ENCODE results near the gene PODNL1.

Gene PODNL1

DNA sequence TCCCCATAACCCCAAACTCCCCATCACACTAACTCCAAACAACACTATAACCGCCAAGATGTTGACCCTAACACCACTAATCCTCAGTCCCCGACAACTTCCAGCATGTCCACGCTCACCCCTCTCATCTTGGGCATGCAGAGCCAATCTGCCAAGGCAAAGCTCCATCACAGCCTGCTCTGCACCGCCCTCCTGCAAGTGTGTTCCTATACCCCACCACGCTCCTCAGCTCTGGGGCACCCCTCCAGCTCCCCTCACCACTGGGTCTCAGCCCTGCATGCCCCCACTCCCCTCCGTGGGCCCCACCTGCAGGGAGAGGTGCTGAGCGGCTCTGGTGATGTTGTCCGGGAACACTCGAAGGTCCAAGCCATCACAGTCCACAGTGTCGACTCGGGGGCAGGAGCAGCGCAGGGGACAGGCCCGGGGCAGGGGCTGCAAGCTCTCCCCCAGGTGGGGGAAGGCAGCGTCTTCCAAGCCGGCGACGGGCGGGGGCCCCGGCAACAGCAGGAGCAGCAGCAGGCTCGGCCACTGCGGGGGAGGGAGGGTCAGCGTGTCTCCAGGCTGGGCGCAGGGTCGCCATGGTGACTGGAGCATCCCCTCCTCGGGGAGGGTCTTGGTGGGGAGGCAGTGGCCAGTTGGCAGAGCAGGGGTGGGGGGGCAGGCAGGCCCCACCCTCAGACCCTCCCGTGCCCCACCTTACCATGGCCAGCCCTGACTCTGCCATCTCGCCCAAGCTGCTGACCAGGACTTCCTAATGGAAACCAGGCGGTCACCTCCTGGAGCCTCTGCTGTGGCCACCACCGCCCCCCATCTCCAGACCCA, 527 bp downstream of the PODNL1 start:
- TF ChIP-seq, protein P1, sequence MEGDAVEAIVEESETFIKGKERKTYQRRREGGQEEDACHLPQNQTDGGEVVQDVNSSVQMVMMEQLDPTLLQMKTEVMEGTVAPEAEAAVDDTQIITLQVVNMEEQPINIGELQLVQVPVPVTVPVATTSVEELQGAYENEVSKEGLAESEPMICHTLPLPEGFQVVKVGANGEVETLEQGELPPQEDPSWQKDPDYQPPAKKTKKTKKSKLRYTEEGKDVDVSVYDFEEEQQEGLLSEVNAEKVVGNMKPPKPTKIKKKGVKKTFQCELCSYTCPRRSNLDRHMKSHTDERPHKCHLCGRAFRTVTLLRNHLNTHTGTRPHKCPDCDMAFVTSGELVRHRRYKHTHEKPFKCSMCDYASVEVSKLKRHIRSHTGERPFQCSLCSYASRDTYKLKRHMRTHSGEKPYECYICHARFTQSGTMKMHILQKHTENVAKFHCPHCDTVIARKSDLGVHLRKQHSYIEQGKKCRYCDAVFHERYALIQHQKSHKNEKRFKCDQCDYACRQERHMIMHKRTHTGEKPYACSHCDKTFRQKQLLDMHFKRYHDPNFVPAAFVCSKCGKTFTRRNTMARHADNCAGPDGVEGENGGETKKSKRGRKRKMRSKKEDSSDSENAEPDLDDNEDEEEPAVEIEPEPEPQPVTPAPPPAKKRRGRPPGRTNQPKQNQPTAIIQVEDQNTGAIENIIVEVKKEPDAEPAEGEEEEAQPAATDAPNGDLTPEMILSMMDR (IDR thresholded peaks at IDR 0.05; ENCODE audit: low read depth, low read length, poor library complexity, severe bottlenecking), result no peak
- no peak for TF ChIP-seq EZH2phosphoT487 (IDR thresholded peaks at IDR 0.05; ENCODE audit: borderline replicate concordance, low read length)
- Histone ChIP-seq H3K9me3 (ENCODE audit: control insufficient read depth, insufficient read depth, low read length) (peaks cover 5% of the 10 kb centered on the region; the same call in 1 of the 2 replicates), H3K36me3 (ENCODE audit: control insufficient read depth, low read length) (no peaks in the 10 kb centered on the region), H3K4me2 (ENCODE audit: low read length) (no peak overlapping the region), H4K20me1 (ENCODE audit: control insufficient read depth, insufficient read depth, low read depth, low read length) (no peaks in the 10 kb centered on the region), H3K79me2 (ENCODE audit: control insufficient read depth, low read length) (no peaks in the 10 kb centered on the region), H3K9me2 (replicated peaks; ENCODE audit: control insufficient read depth, low read length) (no peaks in the 10 kb centered on the region), H3K27me3 (ENCODE audit: control insufficient read depth, low read length) (peaks cover 3% of the 10 kb centered on the region; the same call in 1 of the 2 replicates), H3K27ac (ENCODE audit: low read depth, low read length) (no peak overlapping the region), H3K4me1 (ENCODE audit: control insufficient read depth, low read length) (no peaks in the 10 kb centered on the region), H3F3A (ENCODE audit: control insufficient read depth, insufficient read depth) (no peaks in the 10 kb centered on the region), H3K4me3 (ENCODE audit: low read length) (no peak overlapping the region)

DNA sequence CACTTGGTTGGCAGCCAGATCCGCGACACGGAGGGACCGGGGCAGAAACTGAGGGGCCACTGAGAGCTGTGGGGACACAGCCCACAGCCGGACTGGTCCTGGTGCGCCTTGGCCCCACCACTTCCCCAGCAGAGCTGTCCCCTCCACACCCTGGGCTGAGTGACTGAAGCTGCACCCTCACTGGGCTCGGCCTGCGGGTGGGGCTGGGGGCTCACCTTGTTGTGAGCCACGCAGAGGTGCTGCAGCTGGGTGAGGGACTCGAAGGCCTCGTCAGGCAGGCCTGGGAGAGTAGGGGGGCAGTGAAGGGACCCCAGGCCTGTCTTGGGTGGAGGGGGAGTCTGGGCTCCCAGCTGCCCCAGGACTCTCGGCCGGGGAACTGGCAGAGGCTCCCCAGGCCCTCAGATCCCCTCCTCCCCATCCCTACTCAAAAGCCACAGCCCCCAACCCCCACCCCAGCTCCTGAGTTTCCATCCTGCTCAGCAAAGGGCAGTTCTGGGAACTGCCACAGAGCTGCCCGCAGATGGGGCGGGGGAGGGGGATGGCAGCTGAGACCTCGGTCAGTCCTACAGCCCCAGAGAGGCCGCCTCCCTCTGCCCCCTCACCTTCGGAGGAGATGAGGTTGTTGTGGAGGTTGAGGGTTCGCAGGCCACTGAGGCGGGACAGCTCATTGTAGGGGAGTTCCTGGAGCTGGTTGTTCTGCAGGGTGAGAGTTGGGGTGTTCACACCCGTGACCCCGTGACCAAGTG, 2.3 kb downstream of the PODNL1 start:
- H3K27ac ChIP-seq (ENCODE audit: low read depth, low read length), result no peak overlapping the region
- H3K4me3 ChIP-seq (ENCODE audit: low read length), result no peak overlapping the region
- H3K4me2 ChIP-seq (ENCODE audit: low read length), result no peak overlapping the region

GRCh38 chr19:13934785-13935109, 3.5 kb downstream of the PODNL1 start:
- Histone ChIP-seq H3K36me3 (ENCODE audit: control insufficient read depth, low read length) (peaks cover 6% of the 10 kb centered on the region; the same call in 1 of the 2 replicates), H3K4me1 (ENCODE audit: control insufficient read depth, low read length) (no peaks in the 10 kb centered on the region), H3K4me3 (ENCODE audit: low read length) (no peak overlapping the region), H3K4me2 (ENCODE audit: low read length) (no peak overlapping the region), H3K79me2 (ENCODE audit: control insufficient read depth, low read length) (no peaks in the 10 kb centered on the region), H3K27ac (ENCODE audit: low read depth, low read length) (no peak overlapping the region), H3K9me3 (ENCODE audit: control insufficient read depth, insufficient read depth, low read length) (no peaks in the 10 kb centered on the region), H3F3A (ENCODE audit: control insufficient read depth, insufficient read depth) (no peaks in the 10 kb centered on the region), H4K20me1 (ENCODE audit: control insufficient read depth, insufficient read depth, low read depth, low read length) (no peaks in the 10 kb centered on the region), H3K9me2 (replicated peaks; ENCODE audit: control insufficient read depth, low read length) (no peaks in the 10 kb centered on the region), H3K27me3 (ENCODE audit: control insufficient read depth, low read length) (peaks cover 3% of the 10 kb centered on the region; the same call in 1 of the 2 replicates)
- TF ChIP-seq, protein P1 (IDR thresholded peaks at IDR 0.05; ENCODE audit: low read depth, low read length, poor library complexity, severe bottlenecking), result no peak
- no peak for TF ChIP-seq EZH2phosphoT487 (IDR thresholded peaks at IDR 0.05; ENCODE audit: borderline replicate concordance, low read length)

More for the DNA sequence above, 2.3 kb downstream of the PODNL1 start:
- H3K9me3 ChIP-seq (ENCODE audit: control insufficient read depth, insufficient read depth, low read length), result no peaks in the 10 kb centered on the region
- no peaks in the 10 kb centered on the region for H3K79me2 ChIP-seq (ENCODE audit: control insufficient read depth, low read length)
- H3K36me3 ChIP-seq (ENCODE audit: control insufficient read depth, low read length), result no peaks in the 10 kb centered on the region
- no peaks in the 10 kb centered on the region for H3K4me1 ChIP-seq (ENCODE audit: control insufficient read depth, low read length)
- no peaks in the 10 kb centered on the region for H3F3A ChIP-seq (ENCODE audit: control insufficient read depth, insufficient read depth)
- H4K20me1 ChIP-seq (ENCODE audit: control insufficient read depth, insufficient read depth, low read depth, low read length), result no peaks in the 10 kb centered on the region
- no peaks in the 10 kb centered on the region for H3K9me2 ChIP-seq (replicated peaks; ENCODE audit: control insufficient read depth, low read length)
- TF ChIP-seq, protein P1 (IDR thresholded peaks at IDR 0.05; ENCODE audit: low read depth, low read length, poor library complexity, severe bottlenecking), result no peak
- no peak for TF ChIP-seq EZH2phosphoT487 (IDR thresholded peaks at IDR 0.05; ENCODE audit: borderline replicate concordance, low read length)
- H3K27me3 ChIP-seq (ENCODE audit: control insufficient read depth, low read length), result peaks cover 3% of the 10 kb centered on the region; the same call in 1 of the 2 replicates
